Cardiac atrium fibroblast (primary cell): Measurements from ENCODE around the gene LRRC63. TPM values are rescaled to one million over a fixed set of nuclear protein-coding genes. Genes with fewer than 3 reads are reported as not detected.

Source experiments
- total RNA-seq: library from RNA; depleted of rRNA; stranded (reverse); fragments of >200 nt; gene quantifications from 2 replicates; pipeline ENCODE4 v1.2.3, GENCODE V29; 2015

Gene LRRC63, protein sequence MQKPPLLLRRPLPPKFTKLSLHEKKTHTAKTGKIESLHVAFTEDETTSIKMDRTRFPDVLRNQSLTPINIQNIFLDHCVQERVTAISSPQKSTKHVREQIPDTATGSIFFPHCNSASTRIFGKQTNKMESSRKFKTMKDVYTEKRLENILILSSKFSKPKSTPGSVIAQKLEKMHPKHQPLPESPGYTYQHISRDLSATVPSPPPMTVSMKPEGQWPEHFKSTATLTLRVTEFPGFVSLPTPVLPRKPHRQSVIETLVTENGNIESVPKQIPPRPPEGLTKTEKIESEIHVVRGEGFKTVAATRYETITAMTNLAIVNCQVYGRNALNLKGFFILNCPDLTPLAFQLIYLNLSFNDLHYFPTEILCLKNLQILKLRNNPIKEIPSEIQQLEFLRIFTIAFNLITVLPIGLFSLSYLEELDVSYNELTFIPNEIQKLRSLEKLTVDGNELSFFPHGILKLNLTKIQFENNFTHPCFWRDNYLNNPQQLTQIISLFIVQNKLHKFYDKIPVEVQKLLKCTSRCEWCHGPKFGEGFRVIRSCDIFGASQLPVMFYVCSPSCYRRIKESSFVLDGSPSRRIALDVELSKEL
- not detected in 2 replicates for total RNA-seq

GRCh38 chr13:46211483-46212351 is at the start of gene LRRC63:
Gene LRRC63, plus strand, starts transcription at chr13:46211928. Its CDS starts 1,107 bp downstream, at chr13:46213035.

DNA sequence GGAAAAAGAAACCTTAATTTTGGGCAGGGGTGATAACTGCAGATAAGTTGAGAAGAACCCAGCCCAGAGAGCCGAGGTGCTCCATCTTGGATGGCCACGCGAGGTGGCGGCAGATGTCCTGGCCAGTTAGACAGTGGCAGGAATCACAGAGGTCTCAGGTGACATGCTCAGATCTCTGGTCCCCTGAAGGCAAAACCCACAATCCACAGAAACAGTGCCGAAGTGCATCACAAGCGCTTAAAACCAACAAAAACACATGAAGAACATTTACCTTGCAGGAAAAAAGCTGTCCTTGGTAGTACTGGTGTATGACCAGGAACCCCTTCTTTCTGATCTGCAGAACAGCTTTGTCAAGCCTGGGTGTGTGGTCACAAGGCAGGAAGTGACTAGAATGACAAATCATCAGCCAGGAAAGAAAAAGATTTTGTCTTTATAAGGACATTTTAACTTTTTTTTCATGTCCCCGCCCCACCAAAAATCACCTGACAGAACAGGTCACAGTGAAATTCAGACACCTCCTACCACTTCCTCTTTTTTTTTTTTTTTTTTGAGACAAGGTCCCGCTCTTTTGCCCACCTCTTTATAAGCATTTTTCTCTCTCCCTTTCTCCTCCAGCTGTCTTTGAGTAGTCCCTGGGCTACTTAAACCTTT is 29.8 kb upstream of the LRRC63 start, which contains the start of gene LCP1:
Gene LCP1 (minus strand): TSS at position 338 of the 651 bp plus-strand sequence. CDS start 22,515 bp downstream, outside the sequence.

Other genes starting within 250 kb of the LRRC63 start
- 11.0 and 11.7 TPM in 2 replicates for gene ZC3H13, start 159.2 kb upstream of the LRRC63 start, total RNA-seq
- gene CPB2, start 106.9 kb upstream of the LRRC63 start, total RNA-seq: not detected in 2 replicates
- gene LCP1, start 29.8 kb upstream of the LRRC63 start, total RNA-seq: 0.36 and 11.7 TPM in 2 replicates
- not detected in 2 replicates for gene RUBCNL, start 175.3 kb downstream of the LRRC63 start, total RNA-seq